Measurements from ENCODE around the gene CREB1.

CREB1 gene

DNA sequence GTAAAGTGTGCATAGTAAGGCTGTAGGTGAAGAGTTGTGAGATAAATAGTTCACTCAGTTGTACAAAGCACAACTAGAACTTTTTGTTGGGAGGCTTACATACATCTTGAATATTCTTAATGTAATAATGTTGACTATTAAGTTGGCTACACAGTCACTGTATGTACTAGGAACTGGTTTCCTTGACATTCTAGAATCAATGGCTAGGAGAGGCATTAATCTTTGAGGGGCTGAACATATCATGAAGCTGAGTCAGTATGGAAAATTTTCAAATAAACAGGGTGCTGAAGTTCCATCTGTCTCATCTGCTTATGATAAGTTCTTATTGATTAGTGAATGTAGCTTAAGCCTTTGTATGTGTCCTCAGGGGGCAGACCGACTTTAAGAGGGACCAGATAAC, 72.0 kb downstream of the CREB1 start (continued):
- TF ChIP-seq ZNF560 (tag by site-specific recombination; IDR thresholded peaks at IDR 0.05; ENCODE audit: borderline replicate concordance) (no peak), KLF16 (tag by site-specific recombination; IDR thresholded peaks at IDR 0.05) (no peak), ZNF48 (tag by site-specific recombination; IDR thresholded peaks at IDR 0.05) (no peak), ZNF404 (tag by site-specific recombination; IDR thresholded peaks at IDR 0.05) (no peak), KLF9 (tag by site-specific recombination; IDR thresholded peaks at IDR 0.05; ENCODE audit: low read depth) (no peak), ZNF221 (tag by site-specific recombination; IDR thresholded peaks at IDR 0.05; ENCODE audit: borderline replicate concordance) (no peak), ZNF776 (tag by site-specific recombination; IDR thresholded peaks at IDR 0.05; ENCODE audit: borderline replicate concordance) (no peak)

DNA sequence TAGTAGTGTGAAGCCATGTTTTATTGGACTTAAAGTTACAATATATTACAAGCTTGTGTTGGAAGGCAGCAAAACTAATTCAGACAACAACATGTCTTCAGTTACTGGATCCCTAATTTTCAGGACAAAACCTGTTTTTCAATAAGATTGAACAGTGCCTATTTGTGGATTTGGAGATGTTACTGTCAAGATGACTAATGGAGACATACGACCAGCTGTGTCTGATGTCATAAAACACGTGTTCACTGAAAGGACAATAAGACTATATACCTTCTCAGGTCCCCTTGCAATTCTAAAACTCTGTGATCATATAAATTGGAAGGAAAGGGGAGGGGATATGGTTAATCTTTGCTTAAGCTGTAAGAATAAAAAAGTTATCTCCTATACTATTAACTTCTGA, 73.7 kb downstream of the CREB1 start:
- Histone ChIP-seq H3K4me1 (ENCODE audit: control insufficient read depth, insufficient read depth, low read length) (no peaks in the 10 kb centered on the region), H3K4me3 (ENCODE audit: low read depth, low read length) (no peak overlapping the region), H3K27ac (ENCODE audit: extremely low read depth, low read depth, low read length) (no peak overlapping the region), H3K36me3 (ENCODE audit: control insufficient read depth in 2 of 2, insufficient read depth in 1 of 2, low read length in 2 of 2) (peaks cover 0 to 16% of the 10 kb centered on the region in 2 experiments; a peak in 1 of 3 replicates), H3K9me3 (ENCODE audit: control insufficient read depth, insufficient read depth, low read depth, low read length) (no peaks in the 10 kb centered on the region)
- POLR2A ChIA-PET = no interaction called here
- TF ChIP-seq ZFP37 (tag by site-specific recombination; IDR thresholded peaks at IDR 0.05) (no peak), ZNF791 (tag by site-specific recombination; IDR thresholded peaks at IDR 0.05) (no peak), ZBTB17 (tag by site-specific recombination; IDR thresholded peaks at IDR 0.05) (no peak), OVOL3 (tag by site-specific recombination; IDR thresholded peaks at IDR 0.05) (no peak), ZNF610 (tag by site-specific recombination; IDR thresholded peaks at IDR 0.05; ENCODE audit: borderline replicate concordance) (no peak), ZBTB8A (tag by site-specific recombination; IDR thresholded peaks at IDR 0.05) (no peak), ZNF707 (tag by site-specific recombination; IDR thresholded peaks at IDR 0.05) (no peak), ZNF596 (tag by site-specific recombination; IDR thresholded peaks at IDR 0.05) (no peak)
- TF ChIP-seq, protein P1, sequence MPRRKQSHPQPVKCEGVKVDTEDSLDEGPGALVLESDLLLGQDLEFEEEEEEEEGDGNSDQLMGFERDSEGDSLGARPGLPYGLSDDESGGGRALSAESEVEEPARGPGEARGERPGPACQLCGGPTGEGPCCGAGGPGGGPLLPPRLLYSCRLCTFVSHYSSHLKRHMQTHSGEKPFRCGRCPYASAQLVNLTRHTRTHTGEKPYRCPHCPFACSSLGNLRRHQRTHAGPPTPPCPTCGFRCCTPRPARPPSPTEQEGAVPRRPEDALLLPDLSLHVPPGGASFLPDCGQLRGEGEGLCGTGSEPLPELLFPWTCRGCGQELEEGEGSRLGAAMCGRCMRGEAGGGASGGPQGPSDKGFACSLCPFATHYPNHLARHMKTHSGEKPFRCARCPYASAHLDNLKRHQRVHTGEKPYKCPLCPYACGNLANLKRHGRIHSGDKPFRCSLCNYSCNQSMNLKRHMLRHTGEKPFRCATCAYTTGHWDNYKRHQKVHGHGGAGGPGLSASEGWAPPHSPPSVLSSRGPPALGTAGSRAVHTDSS (tag by site-specific recombination; IDR thresholded peaks at IDR 0.05) = no peak
- TF ChIP-seq, protein P2, sequence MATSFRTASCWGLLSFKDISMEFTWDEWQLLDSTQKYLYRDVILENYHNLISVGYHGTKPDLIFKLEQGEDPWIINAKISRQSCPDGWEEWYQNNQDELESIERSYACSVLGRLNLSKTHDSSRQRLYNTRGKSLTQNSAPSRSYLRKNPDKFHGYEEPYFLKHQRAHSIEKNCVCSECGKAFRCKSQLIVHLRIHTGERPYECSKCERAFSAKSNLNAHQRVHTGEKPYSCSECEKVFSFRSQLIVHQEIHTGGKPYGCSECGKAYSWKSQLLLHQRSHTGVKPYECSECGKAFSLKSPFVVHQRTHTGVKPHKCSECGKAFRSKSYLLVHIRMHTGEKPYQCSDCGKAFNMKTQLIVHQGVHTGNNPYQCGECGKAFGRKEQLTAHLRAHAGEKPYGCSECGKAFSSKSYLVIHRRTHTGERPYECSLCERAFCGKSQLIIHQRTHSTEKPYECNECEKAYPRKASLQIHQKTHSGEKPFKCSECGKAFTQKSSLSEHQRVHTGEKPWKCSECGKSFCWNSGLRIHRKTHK (tag by site-specific recombination; IDR thresholded peaks at IDR 0.05) = no peak
- CTCF ChIA-PET = interaction anchor here (1.0 to 1.2 kb wide), 2 partner anchors 22 to 89 kb away, joined by 3 read pairs; no protein-coding TSS in a partner anchor

DNA sequence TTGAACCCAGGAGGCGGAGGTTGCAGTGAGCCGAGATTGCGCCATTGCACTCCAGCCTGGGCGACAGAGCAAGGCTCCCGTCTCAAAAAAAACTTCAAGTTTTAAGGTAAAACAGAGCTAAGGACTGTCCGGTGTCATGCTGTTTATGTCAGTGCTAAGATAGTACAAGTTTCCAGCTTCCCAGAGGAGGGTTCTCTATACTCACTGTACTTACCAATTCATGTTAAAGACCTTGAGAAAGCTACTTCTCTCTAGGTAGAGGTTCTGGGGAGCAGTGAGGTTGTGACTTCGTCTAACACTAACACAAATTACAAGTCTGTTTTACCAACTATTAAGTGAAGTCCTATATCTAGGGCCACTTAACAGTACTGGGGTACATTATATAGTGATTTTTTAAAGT, 76.6 kb downstream of the CREB1 start:
- TF ChIP-seq HOXC10 (CRISPR knock-in tag; IDR thresholded peaks at IDR 0.05) = no peak
- no peak for TF ChIP-seq BCL11A (tag by site-specific recombination; IDR thresholded peaks at IDR 0.05; ENCODE audit: low read depth)
- no peak for TF ChIP-seq ZNF133 (tag by site-specific recombination; IDR thresholded peaks at IDR 0.05)
- TF ChIP-seq BCL11B (tag by site-specific recombination; IDR thresholded peaks at IDR 0.05; ENCODE audit: low read depth) = no peak
- no peak for TF ChIP-seq MEIS1 (CRISPR knock-in tag; IDR thresholded peaks at IDR 0.05; ENCODE audit: borderline replicate concordance)
- TF ChIP-seq, protein P3, sequence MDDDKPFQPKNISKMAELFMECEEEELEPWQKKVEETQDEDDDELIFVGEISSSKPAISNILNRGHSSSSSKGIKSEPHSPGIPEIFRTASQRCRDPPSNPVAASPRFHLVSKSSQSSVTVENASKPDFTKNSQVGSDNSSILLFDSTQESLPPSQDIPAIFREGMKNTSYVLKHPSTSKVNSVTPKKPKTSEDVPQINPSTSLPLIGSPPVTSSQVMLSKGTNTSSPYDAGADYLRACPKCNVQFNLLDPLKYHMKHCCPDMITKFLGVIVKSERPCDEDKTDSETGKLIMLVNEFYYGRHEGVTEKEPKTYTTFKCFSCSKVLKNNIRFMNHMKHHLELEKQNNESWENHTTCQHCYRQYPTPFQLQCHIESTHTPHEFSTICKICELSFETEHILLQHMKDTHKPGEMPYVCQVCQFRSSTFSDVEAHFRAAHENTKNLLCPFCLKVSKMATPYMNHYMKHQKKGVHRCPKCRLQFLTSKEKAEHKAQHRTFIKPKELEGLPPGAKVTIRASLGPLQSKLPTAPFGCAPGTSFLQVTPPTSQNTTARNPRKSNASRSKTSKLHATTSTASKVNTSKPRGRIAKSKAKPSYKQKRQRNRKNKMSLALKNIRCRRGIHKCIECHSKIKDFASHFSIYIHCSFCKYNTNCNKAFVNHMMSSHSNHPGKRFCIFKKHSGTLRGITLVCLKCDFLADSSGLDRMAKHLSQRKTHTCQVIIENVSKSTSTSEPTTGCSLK (tag by site-specific recombination; IDR thresholded peaks at IDR 0.05) = no peak
- TF ChIP-seq KLF1 (tag by site-specific recombination; IDR thresholded peaks at IDR 0.05) = no peak
- no peak overlapping the region for H3K4me3 ChIP-seq (ENCODE audit: low read depth, low read length)
- ChIA-PET POLR2A (no interaction called here), CTCF (no interaction called here)
- H3K9me3 ChIP-seq (ENCODE audit: control insufficient read depth, insufficient read depth, low read depth, low read length) = no peaks in the 10 kb centered on the region
- no peaks in the 10 kb centered on the region for H3K4me1 ChIP-seq (ENCODE audit: control insufficient read depth, insufficient read depth, low read length)
- H3K27ac ChIP-seq (ENCODE audit: extremely low read depth, low read depth, low read length) = no peak overlapping the region
- peaks cover 0 to 19% of the 10 kb centered on the region in 2 experiments; a peak in 1 of 3 replicates for H3K36me3 ChIP-seq (ENCODE audit: control insufficient read depth in 2 of 2, insufficient read depth in 1 of 2, low read length in 2 of 2)

Data from HEK293 (cell line).